Measurements from ENCODE around the gene PRM3. TPM values are rescaled to one million over a fixed set of nuclear protein-coding genes. Genes with fewer than 3 reads are reported as not detected.

The PRM3 gene
- total RNA-seq, 1 experiment from 2014 or later: not detected

GRCh38 chr16:11252482-11252931 lies 20.9 kb downstream of the PRM3 start:
- peaks cover 24 to 25% of the 10 kb centered on the region in 2 experiments for H3K4me1 Mint-ChIP-seq
- H3K27me3 Mint-ChIP-seq (ENCODE audit: low read depth): no peaks in the 10 kb centered on the region
- TF ChIP-seq CTCF (conservative IDR thresholded peaks at IDR 0.05): no peak
- peaks cover 5 to 13% (median 8%) of the 10 kb centered on the region in 3 experiments; a peak in 6 of 7 replicates for H3K36me3 Mint-ChIP-seq (ENCODE audit: insufficient read depth in 1 of 3, low read depth in 3 of 3)
- no peak overlapping the region for H2AFZ ChIP-seq (ENCODE audit: low read length)
- H3K27ac Mint-ChIP-seq: peak overlapping the region in 1 of 3 experiments; percentile 11; a peak in 1 of 7 replicates
- no peak overlapping the region for H2BK12ac ChIP-seq (ENCODE audit: insufficient read length, low read depth, low read length)
- no peak overlapping the region for H3K56ac ChIP-seq (ENCODE audit: insufficient read length, low read depth, low read length)
- H3K4me3 Mint-ChIP-seq: peak overlapping the region in 1 of 2 experiments; percentile 27; a peak in 2 of 5 replicates
- no CpG with 5 or more reads among the region's 8 CpGs for WGBS (ENCODE audit: extremely low coverage, insufficient read length, low lambda C conversion rate)
- no peak overlapping the region for H2BK5ac ChIP-seq (ENCODE audit: insufficient read length, low read length)
- no peaks in the 10 kb centered on the region for H3K9me3 Mint-ChIP-seq
- H2BK15ac ChIP-seq (ENCODE audit: low read depth, low read length): no peak overlapping the region
- no peak overlapping the region for H4K8ac ChIP-seq (replicated peaks; ENCODE audit: insufficient read length, low read depth, low read length)
- H3K4me2 ChIP-seq (ENCODE audit: insufficient read depth, insufficient read length, low read length): peak overlapping the region; percentile 33
- H2AK5ac ChIP-seq (ENCODE audit: insufficient read length, low read length): no peak overlapping the region
- peaks cover 9% of the 10 kb centered on the region for H3K23me2 ChIP-seq (ENCODE audit: insufficient read length, low read depth, low read length, poor library complexity, severe bottlenecking)
- no peak overlapping the region for H3K23ac ChIP-seq (ENCODE audit: insufficient read length, low read depth, low read length)
- H3K79me2 ChIP-seq (ENCODE audit: insufficient read depth, low read length): peaks cover 10% of the 10 kb centered on the region; the same call in 1 of the 2 replicates
- no peak overlapping the region for H3K4ac ChIP-seq (ENCODE audit: low read depth, low read length)
- H4K5ac ChIP-seq (ENCODE audit: insufficient read length, low read depth, low read length): no peak overlapping the region
- H3K79me1 ChIP-seq (ENCODE audit: insufficient read depth, low read depth, low read length, poor library complexity, severe bottlenecking): no peaks in the 10 kb centered on the region
- no peaks in the 10 kb centered on the region for H3K9me3 ChIP-seq (ENCODE audit: control insufficient read depth, low read depth, low read length)
- H3K18ac ChIP-seq (ENCODE audit: insufficient read length, low read depth, low read length): no peak overlapping the region
- H4K20me1 ChIP-seq (ENCODE audit: control insufficient read depth, insufficient read depth, insufficient read length): peaks cover 6% of the 10 kb centered on the region
- no peak for DNase-seq
- H2BK120ac ChIP-seq (ENCODE audit: low read depth, low read length, poor library complexity, severe bottlenecking): no peak overlapping the region
- H2BK20ac ChIP-seq (ENCODE audit: low read depth, low read length, poor library complexity, severe bottlenecking): no peak overlapping the region
- no peaks in the 10 kb centered on the region for H3K4me1 ChIP-seq (ENCODE audit: insufficient read depth, low read length)
- no peak overlapping the region for H3K9ac ChIP-seq (ENCODE audit: extremely low read depth, insufficient read length, low read length)
- no peak overlapping the region for H3T11ph ChIP-seq (ENCODE audit: low read length)
- H3K27ac ChIP-seq (ENCODE audit: insufficient read length, low read depth, low read length): no peak overlapping the region
- no peaks in the 10 kb centered on the region for H3K27me3 ChIP-seq (ENCODE audit: insufficient read depth, low read length)
- no peak overlapping the region for H3K14ac ChIP-seq (ENCODE audit: insufficient read depth, low read length)
- H4K91ac ChIP-seq (ENCODE audit: insufficient read length, low read depth, low read length): no peak overlapping the region

All from H9 (cell line).